Ovary (tissue), 3 donors: ENCODE results near the gene A4GALT.

ENCODE experiments used
- CTCF ChIP-seq, 3 donors: fragments of 450-650 bp in 2 of 3; fragments of 200-600 bp in 1 of 3; IDR thresholded peaks; one replicate each; pipeline versions ENCODE4 v1.5.1 to v1.8.0; 2016 to 2022; ENCODE audit warnings: antibody characterized with exemption in 3 of 3, mild to moderate bottlenecking in 1 of 3
- EP300 ChIP-seq: sonication (generic); formaldehyde crosslinking; IDR thresholded peaks from one replicate; pipeline ENCODE4 v1.6.1; 2017; ENCODE audit warnings: antibody characterized with exemption
- donor health status: DM: no; HTN: no; CAD: no.

- TF ChIP-seq CTCF (IDR thresholded peaks at IDR 0.05) (peak; percentile 79 to 88 (median 88)), EP300 (no peak)
These were observed 58.5 kb downstream of the A4GALT start for GRCh38 chr22:42661985-42662831.
